Stimulated activated naive B cell treated with anti-CD40 and anti-IgM and Interleukin-4, amounts not matched to agents 10 μg/mL and 1 μg/mL and 100 μg/mL, for 72 hours (primary cell): ENCODE data around the gene PITPNB.
A peak's percentile ranks its signal among the peaks of the same experiment; 100 is the strongest.

Experiments used
- ATAC-seq, 2 donors: fragments of 150-1000 bp; cut with Tn5 transposase; replicated peaks; 2 replicates each; pipeline ENCODE4 v1.10.0; 2021; ENCODE audit warnings: moderate library complexity in 1 of 2
- DNase-seq: peaks from one replicate; pipeline ENCODE4 v3.0.0; 2021
- H3K27ac Mint-ChIP-seq: one replicate; pipeline ENCODE4 v1.8.0; 2022; ENCODE audit warnings: mild to moderate bottlenecking, mixed read lengths
- H3K27me3 Mint-ChIP-seq, 2 donors: one replicate each; pipeline ENCODE4 v1.8.0; 2022; ENCODE audit warnings: mixed read lengths in 2 of 2
- H3K36me3 Mint-ChIP-seq, 2 donors: one replicate each; pipeline ENCODE4 v1.8.0; 2022; ENCODE audit warnings: mixed read lengths in 2 of 2, mild to moderate bottlenecking in 1 of 2
- H3K4me1 Mint-ChIP-seq, 2 donors: one replicate each; pipeline ENCODE4 v1.8.0; 2022; ENCODE audit warnings: mixed read lengths in 2 of 2, mild to moderate bottlenecking in 1 of 2
- H3K4me3 Mint-ChIP-seq, 2 donors: one replicate each; pipeline ENCODE4 v1.8.0; 2022; ENCODE audit warnings: mild to moderate bottlenecking in 2 of 2, mixed read lengths in 2 of 2, moderate library complexity in 1 of 2
- H3K9me3 Mint-ChIP-seq, 2 donors: one replicate each; pipeline ENCODE4 v1.8.0; 2022; ENCODE audit warnings: mixed read lengths in 2 of 2, mild to moderate bottlenecking in 1 of 2

Gene PITPNB

DNA sequence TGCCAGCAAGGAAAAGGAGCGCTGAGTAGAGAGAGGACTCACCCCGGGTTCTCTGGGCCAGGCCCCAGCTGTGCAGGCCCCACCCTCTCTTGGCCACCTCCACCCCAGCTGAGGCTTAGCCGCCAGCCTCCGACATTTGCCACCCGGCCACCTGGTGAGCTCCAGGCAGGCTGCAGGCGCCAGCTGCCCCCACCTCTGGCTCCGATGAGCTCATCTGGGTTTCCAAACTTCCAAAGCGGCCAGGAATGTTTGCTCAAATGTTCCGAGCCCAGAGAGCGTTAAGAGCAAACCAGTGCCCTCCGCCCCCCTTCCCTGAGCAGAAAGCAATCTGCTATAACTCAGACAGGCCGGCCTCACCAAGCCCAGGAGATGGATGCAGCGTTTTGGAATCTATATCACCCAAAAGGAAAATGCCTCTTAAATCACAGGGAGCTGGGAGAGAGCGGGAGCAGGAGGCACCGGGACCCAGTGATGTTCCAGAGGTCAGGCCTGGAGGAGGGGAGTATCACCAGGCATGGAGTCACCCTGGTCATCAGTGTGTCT is 108.4 kb downstream of the PITPNB start:
- Mint-ChIP-seq H3K36me3 (no peaks in the 10 kb centered on the region), H3K27ac (no peak overlapping the region), H3K9me3 (no peaks in the 10 kb centered on the region), H3K27me3 (peaks cover 11 to 25% of the 10 kb centered on the region in 2 donors), H3K4me3 (no peak overlapping the region), H3K4me1 (no peaks in the 10 kb centered on the region)
- no peak for DNase-seq
- ATAC-seq: no peak

DNA sequence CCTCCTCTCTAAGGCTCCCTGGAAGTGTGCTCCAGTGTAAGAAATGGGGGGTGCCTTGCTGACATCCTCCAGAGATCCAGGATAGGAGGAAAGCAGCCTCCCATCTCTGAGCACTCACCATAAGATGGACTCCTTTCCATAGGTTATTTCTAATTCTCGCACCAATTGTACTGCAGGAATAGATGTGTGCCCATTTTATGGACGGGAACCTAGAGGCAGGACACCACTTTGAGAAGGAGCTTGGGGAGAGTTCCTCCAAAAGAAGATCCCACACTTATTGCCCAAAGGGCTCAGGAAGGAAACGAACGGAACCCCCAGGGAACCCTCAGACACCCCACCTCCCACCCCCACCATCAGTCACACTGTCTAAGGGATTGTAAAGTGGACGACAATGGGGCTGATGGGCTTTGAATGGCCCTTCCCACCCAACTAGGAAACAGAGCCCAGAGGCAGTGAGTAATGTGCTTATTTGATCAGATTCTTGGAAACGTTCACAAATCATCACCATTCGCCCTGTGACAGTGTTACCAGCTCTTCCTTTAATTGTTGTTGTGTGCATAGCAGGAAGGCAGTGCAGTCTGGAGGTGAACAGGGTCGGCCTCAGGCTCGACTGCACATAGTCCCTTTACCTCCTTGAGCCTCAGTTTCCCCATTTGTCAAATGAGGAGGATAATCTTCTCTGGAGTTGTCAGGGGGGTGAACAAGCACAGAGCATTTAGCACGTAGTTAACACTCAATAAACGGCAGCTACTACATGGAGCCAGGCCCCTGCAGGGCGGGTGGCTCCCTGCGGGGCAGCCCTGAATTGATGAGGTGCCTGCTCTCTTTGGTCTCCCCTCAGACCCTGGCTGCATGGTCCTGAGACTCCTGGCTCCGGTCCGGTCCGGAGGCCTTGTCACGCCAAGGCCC is 109.1 kb downstream of the PITPNB start:
- DNase-seq: no peak
- no peaks in the 10 kb centered on the region for H3K36me3 Mint-ChIP-seq
- H3K4me3 Mint-ChIP-seq: no peak overlapping the region
- no peak for ATAC-seq
- H3K27me3 Mint-ChIP-seq: peaks cover 18 to 33% of the 10 kb centered on the region in 2 donors
- H3K27ac Mint-ChIP-seq: no peak overlapping the region
- H3K9me3 Mint-ChIP-seq: no peaks in the 10 kb centered on the region
- peaks cover 0 to 5% of the 10 kb centered on the region in 2 donors for H3K4me1 Mint-ChIP-seq

- no peak for ATAC-seq
Measured at GRCh38 chr22:27809226-27809603, 109.8 kb downstream of the PITPNB start.

DNA sequence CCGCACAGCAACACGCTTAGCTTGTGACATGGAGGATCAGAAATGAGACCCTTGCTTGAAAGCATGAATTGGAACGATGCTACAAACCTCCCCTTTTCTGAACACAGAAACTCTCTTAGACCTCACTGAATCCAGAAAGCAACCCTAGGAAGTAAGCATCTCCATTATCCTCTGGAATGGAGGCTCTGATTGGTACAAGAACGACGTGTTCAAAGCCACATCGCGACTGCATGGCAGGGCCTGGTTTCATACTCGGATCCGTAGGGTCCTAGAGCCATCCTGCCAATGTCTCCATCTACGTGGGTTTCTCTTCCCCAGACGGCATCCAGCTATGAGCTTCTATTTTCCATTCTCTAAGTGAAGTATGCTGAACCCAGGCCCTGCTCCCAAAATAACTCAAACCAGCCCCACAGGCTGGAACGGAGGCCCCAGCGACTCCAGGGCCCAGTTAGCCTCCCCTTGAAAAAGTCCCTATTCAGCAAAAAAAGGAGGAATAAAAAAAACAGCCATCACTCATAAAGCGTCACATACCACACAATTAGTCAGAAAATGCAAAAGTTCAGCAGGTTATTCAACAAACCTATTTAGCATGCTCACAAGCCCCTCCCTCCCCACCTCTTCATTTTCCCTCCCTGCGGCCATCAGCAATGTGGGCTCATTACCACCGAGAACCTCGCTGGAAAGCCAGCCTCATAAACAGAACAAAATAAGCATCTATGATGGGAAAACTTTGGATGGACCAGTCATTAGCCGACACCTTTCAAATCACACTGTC is 110.4 kb downstream of the PITPNB start:
- Mint-ChIP-seq H3K4me3 (no peak overlapping the region), H3K4me1 (peaks cover 3 to 11% of the 10 kb centered on the region in 2 donors), H3K27ac (no peak overlapping the region), H3K36me3 (peaks cover 0 to 3% of the 10 kb centered on the region in 2 donors), H3K9me3 (no peaks in the 10 kb centered on the region), H3K27me3 (peaks cover 32 to 46% of the 10 kb centered on the region in 2 donors)
- ATAC-seq (no peak), DNase-seq (no peak)

More at GRCh38 chr22:27809226-27809603, 109.8 kb downstream of the PITPNB start:
- Mint-ChIP-seq H3K4me3 (no peak overlapping the region), H3K27me3 (peaks cover 26 to 40% of the 10 kb centered on the region in 2 donors), H3K4me1 (peaks cover 3 to 11% of the 10 kb centered on the region in 2 donors), H3K9me3 (no peaks in the 10 kb centered on the region), H3K27ac (no peak overlapping the region), H3K36me3 (peaks cover 0 to 3% of the 10 kb centered on the region in 2 donors)
- no peak for DNase-seq

DNA sequence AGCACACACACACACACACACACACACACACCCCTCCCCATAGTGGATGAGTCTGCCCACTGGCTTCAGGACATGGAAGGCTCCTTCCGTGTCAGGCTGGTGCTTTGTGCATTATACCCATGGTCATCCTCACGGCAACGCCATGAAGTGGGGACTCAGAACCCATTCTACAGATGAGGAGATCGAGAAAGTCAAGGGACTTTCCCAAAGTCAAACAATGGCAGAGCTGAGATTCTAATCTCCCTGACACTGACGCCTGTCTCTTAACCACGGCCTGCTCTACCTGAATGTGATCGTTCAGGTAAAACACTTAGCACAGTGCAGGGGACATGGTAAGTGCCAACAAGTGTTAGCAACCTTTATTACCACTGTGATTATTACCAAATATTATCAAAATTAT is 113.2 kb downstream of the PITPNB start:
- no peak for ATAC-seq

GRCh38 chr22:27804470-27805297 is 114.4 kb downstream of the PITPNB start:
- no peak overlapping the region for H3K4me3 Mint-ChIP-seq
- H3K27me3 Mint-ChIP-seq: peaks cover 39 to 61% of the 10 kb centered on the region in 2 donors
- H3K27ac Mint-ChIP-seq: no peak overlapping the region
- peaks cover 9 to 27% of the 10 kb centered on the region in 2 donors for H3K4me1 Mint-ChIP-seq
- H3K36me3 Mint-ChIP-seq: peaks cover 0 to 3% of the 10 kb centered on the region in 2 donors
- no peaks in the 10 kb centered on the region for H3K9me3 Mint-ChIP-seq
- DNase-seq (peak; percentile 30), ATAC-seq (peak; percentile 68 to 69)

More for the DNA sequence above, 113.2 kb downstream of the PITPNB start:
- DNase-seq: no peak
- Mint-ChIP-seq H3K27ac (no peak overlapping the region), H3K4me3 (no peak overlapping the region), H3K36me3 (peaks cover 0 to 3% of the 10 kb centered on the region in 2 donors), H3K4me1 (peaks cover 9 to 22% of the 10 kb centered on the region in 2 donors), H3K9me3 (no peaks in the 10 kb centered on the region), H3K27me3 (peaks cover 39 to 62% of the 10 kb centered on the region in 2 donors)

DNA sequence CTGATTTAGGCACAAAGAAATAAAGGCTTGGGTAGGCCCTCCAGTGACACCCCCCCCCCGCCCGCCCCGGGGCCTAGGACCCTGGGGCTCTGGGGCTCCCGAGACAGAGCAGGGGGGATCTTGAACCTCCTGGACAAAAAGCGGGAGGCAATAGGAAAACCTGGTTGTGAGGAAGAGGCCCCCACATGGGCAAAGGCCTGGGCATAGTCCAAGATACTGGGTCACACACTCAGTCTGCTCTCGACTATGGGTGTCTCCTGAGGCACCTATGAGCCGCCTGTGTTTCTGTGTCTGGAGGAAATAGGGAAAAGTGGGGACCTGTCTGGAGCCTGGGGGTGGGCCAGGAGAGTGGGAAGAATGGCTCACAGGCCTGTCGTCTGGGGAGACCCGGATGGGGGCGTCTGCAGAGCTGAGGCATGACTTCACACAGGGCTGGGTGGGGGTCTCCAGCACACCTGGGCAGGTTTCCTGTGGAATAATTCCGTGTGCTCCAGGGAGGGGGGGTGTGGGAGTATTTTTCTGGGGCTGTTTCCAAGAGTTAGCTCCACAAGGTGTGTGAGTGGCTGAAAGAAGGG is 115.1 kb downstream of the PITPNB start:
- ATAC-seq (no peak), DNase-seq (no peak)
- Mint-ChIP-seq H3K36me3 (peaks cover 0 to 3% of the 10 kb centered on the region in 2 donors), H3K9me3 (no peaks in the 10 kb centered on the region), H3K4me3 (no peak overlapping the region), H3K27me3 (peaks cover 38 to 55% of the 10 kb centered on the region in 2 donors), H3K27ac (no peak overlapping the region), H3K4me1 (peaks cover 9 to 27% of the 10 kb centered on the region in 2 donors)

DNA sequence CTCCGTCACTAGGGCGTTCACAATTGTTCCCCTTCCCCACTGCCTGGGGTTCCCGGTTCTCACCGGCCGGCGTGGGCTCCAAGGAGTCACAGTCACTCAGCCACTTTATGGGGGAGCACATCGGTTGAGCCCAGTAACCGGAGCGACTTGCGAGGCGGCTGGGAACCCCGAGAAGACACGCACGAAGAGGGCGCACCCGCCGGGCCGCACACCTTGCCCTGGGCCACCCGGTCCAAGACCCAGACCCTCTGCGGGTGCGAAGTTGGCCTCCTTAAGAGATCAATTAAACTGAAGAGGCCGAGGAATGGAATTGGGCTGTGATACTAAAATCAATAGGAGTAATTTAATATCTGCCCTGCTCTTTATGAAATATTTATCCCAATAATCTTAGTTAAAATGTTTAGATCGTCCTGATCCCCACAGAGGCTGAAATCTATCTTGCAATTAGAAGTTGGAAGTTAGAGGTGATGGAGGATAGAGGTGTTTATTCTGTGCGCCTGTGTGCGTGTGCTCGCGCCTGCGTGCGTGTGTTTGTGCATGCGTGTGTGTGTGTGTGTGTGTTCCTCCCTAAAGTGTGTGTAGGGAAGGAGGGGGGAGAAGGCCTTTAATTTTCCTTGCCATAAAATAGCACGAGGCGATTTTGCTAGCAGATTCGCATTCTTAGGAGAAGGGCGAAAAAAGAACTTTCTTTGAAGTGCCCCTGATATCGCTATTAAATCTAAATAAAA is 116.5 kb downstream of the PITPNB start:
- Mint-ChIP-seq H3K27ac (peak overlapping the region; percentile 9), H3K4me3 (peak overlapping the region; percentile 83 to 88), H3K27me3 (peaks cover 37 to 48% of the 10 kb centered on the region in 2 donors), H3K9me3 (no peaks in the 10 kb centered on the region), H3K36me3 (peaks cover 0 to 3% of the 10 kb centered on the region in 2 donors), H3K4me1 (peaks cover 9 to 27% of the 10 kb centered on the region in 2 donors)
- peak; percentile 19 to 20 for ATAC-seq
- no peak for DNase-seq
